PC-9 (cell line): ENCODE data around the gene SMPD3. TPM values are rescaled to one million over a fixed set of nuclear protein-coding genes. Genes with fewer than 3 reads are reported as not detected.

Source experiments
- BruUV-seq: library from RNA; stranded (reverse); fragments of 400-500 nt; replicated peaks from 2 replicates; lab custom pipeline; 2021; lab: Mats Ljungman, UMichigan
- CTCF ChIA-PET: fragments of 300-600 bp; sonication (Branson Sonifier 250); formaldehyde crosslinking; loops from one replicate; lab custom pipeline; 2022; ENCODE audit warnings: antibody characterized with exemption; lab: Charles Lee
- POLR2A ChIA-PET: fragments of 300-600 bp; sonication (Branson Sonifier 250); formaldehyde crosslinking; loops from one replicate; lab custom pipeline; 2022; ENCODE audit warnings: antibody characterized with exemption; ENCODE audit not compliant: unreplicated experiment; lab: Charles Lee
- DNase-seq, 2 experiments: peaks; one replicate each; pipeline versions ENCODE4 v3.0.0 to v3.0.0-alpha.2; 2015 to 2022; ENCODE audit warnings: mixed read lengths in 1 of 2
- H2AFZ ChIP-seq: fragments of 200-600 bp; sonication (generic); 2 replicates; pipeline ENCODE4 v1.8.1; 2017; ENCODE audit warnings: antibody characterized with exemption
- H3F3A ChIP-seq: fragments of 200-600 bp; sonication (generic); 2 replicates; pipeline ENCODE4 v1.8.1; 2017; ENCODE audit warnings: antibody characterized with exemption, mild to moderate bottlenecking, low read depth; ENCODE audit not compliant: insufficient read depth
- H3K27ac ChIP-seq: fragments of 200-600 bp; sonication (generic); 2 replicates; pipeline ENCODE4 v1.6.1; 2016; ENCODE audit warnings: mixed run types
- H3K27me3 ChIP-seq: fragments of 200-600 bp; sonication (generic); 2 replicates; pipeline ENCODE4 v1.6.1; 2016; ENCODE audit warnings: low read depth, mixed run types; ENCODE audit not compliant: insufficient read depth
- H3K36me3 ChIP-seq: fragments of 200-600 bp; sonication (generic); 2 replicates; pipeline ENCODE4 v1.6.1; 2016; ENCODE audit warnings: low read depth, mixed run types
- H3K4me1 ChIP-seq: fragments of 200-600 bp; sonication (generic); replicated peaks from 2 replicates; pipeline ENCODE4 v1.6.1; 2016; ENCODE audit warnings: mixed run types; ENCODE audit not compliant: insufficient read depth
- H3K4me2 ChIP-seq: fragments of 200-600 bp; sonication (generic); 2 replicates; pipeline ENCODE4 v1.6.1; 2017; ENCODE audit warnings: mixed run types
- H3K4me3 ChIP-seq: fragments of 200-600 bp; sonication (generic); 2 replicates; pipeline ENCODE4 v1.6.1; 2016; ENCODE audit warnings: mixed run types
- H3K79me2 ChIP-seq: fragments of 200-600 bp; sonication (generic); 2 replicates; pipeline ENCODE4 v1.6.1; 2017; ENCODE audit warnings: low read depth, mixed run types
- H3K9me2 ChIP-seq: fragments of 200-600 bp; sonication (generic); 2 replicates; pipeline ENCODE4 v1.8.1; 2017; ENCODE audit warnings: mild to moderate bottlenecking; ENCODE audit not compliant: insufficient read depth
- H3K9me3 ChIP-seq: fragments of 200-600 bp; sonication (generic); 2 replicates; pipeline ENCODE4 v1.8.1; 2016; ENCODE audit warnings: low read depth; ENCODE audit not compliant: insufficient read depth
- H4K20me1 ChIP-seq: fragments of 200-600 bp; sonication (generic); 2 replicates; pipeline ENCODE4 v1.8.1; 2017; ENCODE audit not compliant: insufficient read depth
- EZH2 ChIP-seq: fragments of 200-600 bp; sonication (generic); IDR thresholded peaks from 2 replicates; pipeline ENCODE4 v1.8.0; 2017; ENCODE audit warnings: antibody characterized with exemption, low read depth
- intact Hi-C: fragments of 100-400 bp; cut with micrococcal nuclease; formaldehyde crosslinking; loops from one replicate; pipeline ENCODE4 v1.10.0; 2022; ENCODE audit not compliant: unreplicated experiment
- total RNA-seq: library from RNA; stranded (reverse); gene quantifications from 2 replicates; pipeline ENCODE4 v1.2.3, GENCODE V29; 2021
- TF ChIP-seq, protein P1 (sequence below): fragments of 200-600 bp; sonication (generic); conservative IDR thresholded peaks from 2 replicates; pipeline ENCODE4 v1.6.1; 2017; ENCODE audit warnings: mixed run types, antibody characterized with exemption, mild to moderate bottlenecking, moderate library complexity

The SMPD3 gene
- total RNA-seq, 1 experiment from 2014 or later = 0.94 TPM

DNA sequence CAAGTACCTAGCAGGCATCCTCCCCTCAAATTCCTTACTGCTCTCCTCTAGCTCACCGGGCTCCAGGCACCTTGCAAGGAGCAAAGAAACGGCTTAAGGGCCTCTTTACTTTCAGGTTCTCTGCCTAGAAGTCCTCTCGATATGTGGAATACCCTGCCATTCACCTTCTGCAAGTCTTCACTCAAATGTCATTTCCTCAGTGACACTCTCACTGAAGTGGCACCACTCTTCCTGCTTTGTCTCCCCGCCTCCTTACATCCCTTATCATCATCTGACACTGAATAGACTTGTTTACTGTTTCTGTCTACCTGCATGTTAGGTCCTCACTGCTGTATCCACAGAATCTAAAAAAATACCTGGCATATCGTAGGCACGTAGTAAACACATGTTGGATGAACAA lies 138.5 kb downstream of the SMPD3 start:
- H3K27me3 ChIP-seq = no peaks in the 10 kb centered on the region
- ChIA-PET POLR2A (no interaction called here), CTCF (no interaction called here)
- H4K20me1 ChIP-seq = peaks cover 14% of the 10 kb centered on the region
- H3K9me2 ChIP-seq = no peaks in the 10 kb centered on the region
- no peak for DNase-seq
- TF ChIP-seq, protein P1, sequence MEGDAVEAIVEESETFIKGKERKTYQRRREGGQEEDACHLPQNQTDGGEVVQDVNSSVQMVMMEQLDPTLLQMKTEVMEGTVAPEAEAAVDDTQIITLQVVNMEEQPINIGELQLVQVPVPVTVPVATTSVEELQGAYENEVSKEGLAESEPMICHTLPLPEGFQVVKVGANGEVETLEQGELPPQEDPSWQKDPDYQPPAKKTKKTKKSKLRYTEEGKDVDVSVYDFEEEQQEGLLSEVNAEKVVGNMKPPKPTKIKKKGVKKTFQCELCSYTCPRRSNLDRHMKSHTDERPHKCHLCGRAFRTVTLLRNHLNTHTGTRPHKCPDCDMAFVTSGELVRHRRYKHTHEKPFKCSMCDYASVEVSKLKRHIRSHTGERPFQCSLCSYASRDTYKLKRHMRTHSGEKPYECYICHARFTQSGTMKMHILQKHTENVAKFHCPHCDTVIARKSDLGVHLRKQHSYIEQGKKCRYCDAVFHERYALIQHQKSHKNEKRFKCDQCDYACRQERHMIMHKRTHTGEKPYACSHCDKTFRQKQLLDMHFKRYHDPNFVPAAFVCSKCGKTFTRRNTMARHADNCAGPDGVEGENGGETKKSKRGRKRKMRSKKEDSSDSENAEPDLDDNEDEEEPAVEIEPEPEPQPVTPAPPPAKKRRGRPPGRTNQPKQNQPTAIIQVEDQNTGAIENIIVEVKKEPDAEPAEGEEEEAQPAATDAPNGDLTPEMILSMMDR = no peak
- no peak for TF ChIP-seq EZH2
- H3K4me1 ChIP-seq = peaks cover 11% of the 10 kb centered on the region
- 0 out of 2 replicates have a peak, but pooled peaks cover 6% of the 10 kb centered on the region for H3K36me3 ChIP-seq
- H3K79me2 ChIP-seq = peaks cover 66% of the 10 kb centered on the region
- no peaks in the 10 kb centered on the region for H3K9me3 ChIP-seq
- peak overlapping the region; percentile 89 for H2AFZ ChIP-seq
- H3K4me2 ChIP-seq = peak overlapping the region; percentile 99
- peaks cover 7% of the 10 kb centered on the region; the same call in 1 of the 2 replicates for H3F3A ChIP-seq
- peak overlapping the region; percentile 58 for H3K27ac ChIP-seq
- H3K4me3 ChIP-seq = peak overlapping the region; percentile 89
- BruUV-seq = TSS peak; percentile 40
- intact Hi-C loops = loop anchor here (1.0 kb wide), 1 partner anchor 44 kb away; no protein-coding TSS in a partner anchor

Other genes starting within 250 kb of the SMPD3 start
- gene ESRP2, start 212.4 kb downstream of the SMPD3 start, total RNA-seq = 36.4 and 45.0 TPM in 2 replicates
- 13.4 and 14.0 TPM in 2 replicates for gene PLA2G15, start 203.1 kb downstream of the SMPD3 start, total RNA-seq
- 28.6 and 44.7 TPM in 2 replicates for gene SLC7A6, start 184.0 kb downstream of the SMPD3 start, total RNA-seq
- gene SLC7A6OS, start 137.6 kb downstream of the SMPD3 start, total RNA-seq = 14.2 and 17.2 TPM in 2 replicates
- 47.5 and 65.7 TPM in 2 replicates for gene PRMT7, start 137.5 kb downstream of the SMPD3 start, total RNA-seq
- 14.5 and 20.5 TPM in 2 replicates for gene ZFP90, start 90.8 kb upstream of the SMPD3 start, total RNA-seq
- 70.3 and 81.3 TPM in 2 replicates for gene CDH3, start 196.8 kb upstream of the SMPD3 start, total RNA-seq